ENCODE results near the gene MAP1B.
A peak's percentile ranks its signal among the peaks of the same experiment; 100 is the strongest.

Gene MAP1B

DNA sequence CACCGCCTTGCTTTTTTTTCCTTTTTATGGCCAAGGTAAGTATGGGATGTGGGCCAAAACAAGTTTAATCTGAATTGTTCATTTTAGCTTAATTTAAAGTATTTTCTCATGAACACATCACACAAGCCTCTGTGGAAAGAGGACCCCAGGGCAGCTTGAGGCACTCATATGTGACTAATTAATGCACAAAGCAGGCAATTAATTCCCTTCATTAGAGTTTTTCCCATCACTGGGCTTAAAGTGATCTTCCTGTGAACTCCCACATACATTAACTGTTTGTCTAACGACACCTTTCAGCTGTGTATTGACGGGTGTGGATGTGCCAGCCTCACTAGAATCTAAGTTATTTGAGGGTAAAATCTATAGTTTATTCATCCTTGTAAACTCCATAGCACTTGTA is 109.5 kb downstream of the MAP1B start:
- H3K9ac ChIP-seq (ENCODE audit: low read depth, low read length), result no peak overlapping the region
- no peak overlapping the region for H3K4me3 ChIP-seq (ENCODE audit: low read length)
- H3K36me3 ChIP-seq (ENCODE audit: insufficient read depth, low read length), result peaks cover 40% of the 10 kb centered on the region
- H3K27me3 ChIP-seq (ENCODE audit: control insufficient read depth, insufficient read depth, low read length), result no peaks in the 10 kb centered on the region
- H3K9me3 ChIP-seq (replicated peaks; ENCODE audit: low read length), result no peaks in the 10 kb centered on the region
- peaks cover 5% of the 10 kb centered on the region for H3K4me1 ChIP-seq (ENCODE audit: control insufficient read depth, insufficient read depth, low read length)
- no peak overlapping the region for H3K4me2 ChIP-seq (ENCODE audit: low read length)

DNA sequence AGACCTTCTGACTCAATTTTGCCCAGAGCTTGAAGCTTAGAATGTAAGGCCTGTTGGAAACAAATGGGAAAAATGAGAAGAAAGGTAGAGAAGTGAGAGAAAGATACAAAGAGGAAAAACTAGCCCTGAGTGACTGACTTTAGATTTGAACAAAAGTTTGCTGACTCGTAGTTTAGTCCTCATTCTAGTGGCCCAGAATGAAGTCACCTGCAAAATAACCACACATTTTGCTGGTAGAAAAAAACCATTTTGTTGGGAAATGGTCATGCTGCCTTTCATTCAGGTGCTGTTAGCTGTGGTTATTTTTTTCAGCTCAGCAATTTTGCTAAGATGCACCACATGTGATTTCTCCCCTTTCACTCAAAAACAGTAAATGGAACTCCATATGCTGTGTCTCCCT is 113.8 kb downstream of the MAP1B start:
- Histone ChIP-seq H3K4me1 (ENCODE audit: control insufficient read depth, insufficient read depth, low read length) (peaks cover 3% of the 10 kb centered on the region), H3K36me3 (ENCODE audit: insufficient read depth, low read length) (peaks cover 64% of the 10 kb centered on the region), H3K9ac (ENCODE audit: low read depth, low read length) (no peak overlapping the region), H3K27me3 (ENCODE audit: control insufficient read depth, insufficient read depth, low read length) (no peaks in the 10 kb centered on the region), H3K9me3 (replicated peaks; ENCODE audit: low read length) (no peaks in the 10 kb centered on the region), H3K4me2 (ENCODE audit: low read length) (no peak overlapping the region), H3K4me3 (ENCODE audit: low read length) (no peak overlapping the region)

DNA sequence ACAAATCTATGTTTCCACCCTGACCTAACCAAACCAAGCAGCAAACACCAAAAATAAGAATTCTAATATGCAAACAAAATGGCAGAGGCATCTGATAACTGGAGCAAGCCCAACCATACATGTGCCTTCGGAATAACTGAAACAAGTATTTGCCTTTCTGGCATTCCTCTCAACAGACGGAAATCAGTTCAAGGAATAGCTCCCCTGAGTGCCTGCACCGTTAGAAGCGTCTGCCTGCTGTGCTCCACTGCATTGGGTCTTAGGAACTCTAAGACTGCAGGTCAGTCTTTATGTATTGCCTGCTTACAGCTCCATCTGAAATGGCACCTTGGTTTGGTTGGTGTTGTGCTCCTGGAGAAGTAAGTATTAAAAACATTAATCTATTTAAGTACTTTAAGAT is 114.3 kb downstream of the MAP1B start:
- Histone ChIP-seq H3K27me3 (ENCODE audit: control insufficient read depth, insufficient read depth, low read length) (no peaks in the 10 kb centered on the region), H3K4me3 (ENCODE audit: low read length) (no peak overlapping the region), H3K4me1 (ENCODE audit: control insufficient read depth, insufficient read depth, low read length) (peaks cover 3% of the 10 kb centered on the region), H3K36me3 (ENCODE audit: insufficient read depth, low read length) (peaks cover 66% of the 10 kb centered on the region), H3K9me3 (replicated peaks; ENCODE audit: low read length) (no peaks in the 10 kb centered on the region), H3K9ac (ENCODE audit: low read depth, low read length) (no peak overlapping the region), H3K4me2 (ENCODE audit: low read length) (no peak overlapping the region)

DNA sequence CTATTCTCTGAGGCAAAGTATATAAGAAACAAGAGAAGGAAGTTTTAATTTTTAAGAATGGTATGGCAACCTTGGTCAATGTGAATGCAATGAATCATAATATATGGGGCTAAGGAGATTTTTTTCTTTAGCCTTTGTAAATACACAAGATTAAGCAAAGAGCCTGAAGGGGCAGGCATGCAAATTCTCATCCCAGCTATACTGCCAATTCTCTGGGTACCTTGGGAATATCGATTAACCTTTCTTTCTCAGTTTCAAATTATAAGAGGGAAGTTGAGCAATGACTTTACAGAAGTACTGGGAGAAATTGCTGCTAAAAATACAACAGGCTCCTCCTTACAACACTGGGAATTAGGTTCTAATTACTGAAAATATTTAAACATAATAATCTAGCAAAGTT is 115.2 kb downstream of the MAP1B start:
- Histone ChIP-seq H3K9me3 (replicated peaks; ENCODE audit: low read length) (no peaks in the 10 kb centered on the region), H3K9ac (ENCODE audit: low read depth, low read length) (no peak overlapping the region), H3K4me1 (ENCODE audit: control insufficient read depth, insufficient read depth, low read length) (peaks cover 3% of the 10 kb centered on the region), H3K4me2 (ENCODE audit: low read length) (no peak overlapping the region), H3K4me3 (ENCODE audit: low read length) (no peak overlapping the region), H3K36me3 (ENCODE audit: insufficient read depth, low read length) (peaks cover 67% of the 10 kb centered on the region), H3K27me3 (ENCODE audit: control insufficient read depth, insufficient read depth, low read length) (no peaks in the 10 kb centered on the region)

DNA sequence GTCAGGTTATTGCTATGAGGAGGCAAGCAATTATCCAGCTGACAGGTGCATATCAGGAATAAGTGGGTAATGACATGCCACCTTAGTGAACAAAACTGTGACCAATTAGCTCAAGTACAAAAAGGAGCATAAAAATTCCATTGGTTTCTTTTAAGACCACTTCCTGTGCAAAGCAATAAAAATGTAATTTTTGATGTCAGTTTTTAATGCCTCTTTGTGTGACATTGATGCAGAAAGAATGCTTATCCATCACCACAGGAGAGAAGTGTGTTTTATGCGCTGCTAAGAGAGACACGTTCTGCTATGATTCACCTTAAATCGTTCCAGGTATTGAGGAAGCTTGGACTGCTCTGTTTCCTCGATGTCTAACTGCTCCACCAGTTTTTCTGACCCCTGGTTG is 116.1 kb downstream of the MAP1B start:
- Histone ChIP-seq H3K4me3 (ENCODE audit: low read length) (no peak overlapping the region), H3K4me2 (ENCODE audit: low read length) (no peak overlapping the region), H3K4me1 (ENCODE audit: control insufficient read depth, insufficient read depth, low read length) (peaks cover 3% of the 10 kb centered on the region), H3K36me3 (ENCODE audit: insufficient read depth, low read length) (peaks cover 63% of the 10 kb centered on the region), H3K9me3 (replicated peaks; ENCODE audit: low read length) (no peaks in the 10 kb centered on the region), H3K27me3 (ENCODE audit: control insufficient read depth, insufficient read depth, low read length) (no peaks in the 10 kb centered on the region), H3K9ac (ENCODE audit: low read depth, low read length) (no peak overlapping the region)

DNA sequence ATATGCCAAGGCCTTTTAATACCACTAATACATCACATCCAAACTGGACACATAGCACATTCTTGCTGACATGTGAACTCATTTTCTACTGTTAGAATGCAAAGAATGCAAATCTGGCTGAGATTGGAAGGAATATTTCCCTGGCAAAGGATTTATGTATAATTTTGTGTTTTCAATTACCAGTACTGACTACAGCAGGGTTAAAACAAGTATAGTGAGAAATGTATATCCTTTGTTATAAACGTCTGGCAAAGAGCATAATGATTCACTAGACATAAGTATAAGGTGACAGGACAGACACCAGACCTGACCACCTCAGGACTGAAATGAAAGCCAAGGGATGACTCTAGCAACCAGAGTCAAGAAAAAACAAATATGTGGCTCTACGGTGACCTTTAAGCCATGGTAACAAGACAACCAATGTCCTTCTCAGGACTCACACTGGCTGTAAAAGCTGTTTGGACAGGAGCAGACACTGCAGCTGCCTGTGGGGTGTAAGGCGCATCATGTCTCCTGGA is 117.7 kb downstream of the MAP1B start:
- Histone ChIP-seq H3K27me3 (ENCODE audit: control insufficient read depth, insufficient read depth, low read length) (no peaks in the 10 kb centered on the region), H3K9me3 (replicated peaks; ENCODE audit: low read length) (no peaks in the 10 kb centered on the region), H3K9ac (ENCODE audit: low read depth, low read length) (no peak overlapping the region), H3K4me3 (ENCODE audit: low read length) (no peak overlapping the region), H3K4me2 (ENCODE audit: low read length) (no peak overlapping the region), H3K4me1 (ENCODE audit: control insufficient read depth, insufficient read depth, low read length) (peaks cover 3% of the 10 kb centered on the region), H3K36me3 (ENCODE audit: insufficient read depth, low read length) (peaks cover 54% of the 10 kb centered on the region)

DNA sequence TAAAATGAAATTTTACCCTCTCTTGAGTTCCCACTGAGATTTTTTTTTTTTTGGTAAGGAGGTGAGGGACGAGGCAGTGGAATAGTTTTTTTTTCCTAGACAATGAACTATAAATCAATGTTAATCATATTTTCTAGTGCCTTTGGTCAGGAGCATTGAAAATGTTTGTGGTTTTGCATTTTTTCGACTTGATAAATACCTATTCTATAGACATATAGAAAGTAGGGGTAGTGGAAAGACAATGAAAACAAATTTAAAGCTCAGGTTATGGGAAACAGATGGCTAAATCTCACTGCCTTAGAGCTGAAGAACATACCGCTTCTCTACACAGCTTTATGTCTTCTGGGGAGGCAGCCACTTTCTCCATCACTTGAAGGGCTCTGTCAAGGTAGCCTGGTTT is 118.5 kb downstream of the MAP1B start:
- peaks cover 49% of the 10 kb centered on the region for H3K36me3 ChIP-seq (ENCODE audit: insufficient read depth, low read length)
- H3K9me3 ChIP-seq (replicated peaks; ENCODE audit: low read length), result no peaks in the 10 kb centered on the region
- H3K4me3 ChIP-seq (ENCODE audit: low read length), result no peak overlapping the region
- H3K4me1 ChIP-seq (ENCODE audit: control insufficient read depth, insufficient read depth, low read length), result peaks cover 3% of the 10 kb centered on the region
- no peaks in the 10 kb centered on the region for H3K27me3 ChIP-seq (ENCODE audit: control insufficient read depth, insufficient read depth, low read length)
- no peak overlapping the region for H3K9ac ChIP-seq (ENCODE audit: low read depth, low read length)
- H3K4me2 ChIP-seq (ENCODE audit: low read length), result no peak overlapping the region

DNA sequence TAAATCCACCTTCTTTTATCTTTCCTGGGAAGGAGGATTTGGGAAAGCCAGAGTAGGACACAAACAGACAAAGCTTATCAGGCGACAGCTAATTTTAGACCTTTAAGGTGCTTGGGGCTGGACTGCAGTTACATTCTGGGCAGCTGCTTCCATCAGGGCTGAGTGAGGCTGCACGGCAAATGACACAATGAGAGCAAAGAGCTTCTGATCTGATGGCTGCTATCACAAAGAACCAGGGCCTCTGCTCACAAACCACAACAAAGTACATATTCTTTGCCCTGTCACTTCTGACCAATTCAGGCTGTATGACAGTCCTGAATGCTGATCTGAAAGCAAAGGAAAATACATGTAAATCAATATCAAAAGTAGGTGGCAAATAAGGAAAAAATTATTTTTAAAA is 119.7 kb downstream of the MAP1B start:
- Histone ChIP-seq H3K36me3 (ENCODE audit: insufficient read depth, low read length) (peaks cover 44% of the 10 kb centered on the region), H3K9me3 (replicated peaks; ENCODE audit: low read length) (no peaks in the 10 kb centered on the region), H3K4me3 (ENCODE audit: low read length) (no peak overlapping the region), H3K27me3 (ENCODE audit: control insufficient read depth, insufficient read depth, low read length) (no peaks in the 10 kb centered on the region), H3K4me1 (ENCODE audit: control insufficient read depth, insufficient read depth, low read length) (peaks cover 3% of the 10 kb centered on the region), H3K9ac (ENCODE audit: low read depth, low read length) (no peak overlapping the region), H3K4me2 (ENCODE audit: low read length) (no peak overlapping the region)

DNA sequence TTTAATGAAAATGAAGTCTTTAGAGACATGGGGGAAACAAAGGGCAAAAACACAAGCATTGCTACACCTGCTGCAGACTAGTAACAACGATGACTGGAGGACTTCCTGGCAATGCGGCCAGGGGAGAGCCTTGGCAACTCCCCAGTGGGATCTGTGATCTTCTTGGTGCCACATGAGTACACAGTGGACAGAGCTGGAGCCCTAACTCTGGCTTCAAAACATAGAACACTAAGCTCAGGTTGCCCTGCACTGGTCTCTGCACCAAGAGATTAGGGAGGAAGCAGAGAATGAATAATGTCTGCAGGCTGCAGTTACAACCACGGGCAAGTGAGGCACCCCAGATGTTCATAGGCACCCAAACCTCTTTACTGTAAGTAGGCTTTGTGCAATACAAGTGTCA is 121.7 kb downstream of the MAP1B start:
- Histone ChIP-seq H3K4me3 (ENCODE audit: low read length) (no peak overlapping the region), H3K4me2 (ENCODE audit: low read length) (no peak overlapping the region), H3K27me3 (ENCODE audit: control insufficient read depth, insufficient read depth, low read length) (no peaks in the 10 kb centered on the region), H3K4me1 (ENCODE audit: control insufficient read depth, insufficient read depth, low read length) (peaks cover 7% of the 10 kb centered on the region), H3K36me3 (ENCODE audit: insufficient read depth, low read length) (peaks cover 32% of the 10 kb centered on the region), H3K9me3 (replicated peaks; ENCODE audit: low read length) (no peaks in the 10 kb centered on the region), H3K9ac (ENCODE audit: low read depth, low read length) (no peak overlapping the region)

DNA sequence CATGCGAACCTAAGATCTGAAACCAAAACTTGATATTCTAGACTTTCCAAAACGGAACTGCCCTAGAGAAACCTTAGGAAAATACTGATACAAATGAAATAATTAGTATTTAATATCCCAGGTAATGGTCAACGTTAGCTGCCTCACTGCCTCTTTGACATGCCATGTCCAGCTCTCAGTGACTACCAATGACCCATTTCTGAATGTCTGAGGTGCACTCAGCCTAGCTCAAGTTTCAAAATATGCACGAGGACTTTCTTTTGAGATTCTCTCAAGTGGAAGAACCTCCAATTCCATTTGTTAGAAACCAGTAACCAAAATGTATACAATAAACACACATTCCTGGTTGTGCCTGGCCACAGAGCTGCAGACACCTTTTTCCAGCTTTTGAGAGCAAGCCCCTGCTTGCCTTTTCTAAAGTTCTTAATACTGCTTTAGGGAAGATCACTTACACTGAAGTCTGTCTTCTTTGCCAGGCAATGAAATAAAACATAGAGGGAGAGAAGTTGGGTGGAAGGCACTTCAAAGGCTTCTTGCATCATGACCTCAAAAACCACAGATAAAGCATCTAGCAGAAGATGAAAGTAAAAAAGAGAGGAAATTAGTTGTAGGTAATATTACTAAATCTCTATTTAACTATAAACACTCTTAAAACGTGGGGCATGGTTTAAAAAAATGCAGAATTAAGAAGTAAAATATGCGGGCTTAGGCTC is 124.9 kb downstream of the MAP1B start:
- Histone ChIP-seq H3K27me3 (ENCODE audit: control insufficient read depth, insufficient read depth, low read length) (no peaks in the 10 kb centered on the region), H3K4me1 (ENCODE audit: control insufficient read depth, insufficient read depth, low read length) (peaks cover 30% of the 10 kb centered on the region), H3K4me2 (ENCODE audit: low read length) (no peak overlapping the region), H3K9ac (ENCODE audit: low read depth, low read length) (no peak overlapping the region), H3K4me3 (ENCODE audit: low read length) (no peak overlapping the region), H3K36me3 (ENCODE audit: insufficient read depth, low read length) (peaks cover 19% of the 10 kb centered on the region), H3K9me3 (replicated peaks; ENCODE audit: low read length) (no peaks in the 10 kb centered on the region)

DNA sequence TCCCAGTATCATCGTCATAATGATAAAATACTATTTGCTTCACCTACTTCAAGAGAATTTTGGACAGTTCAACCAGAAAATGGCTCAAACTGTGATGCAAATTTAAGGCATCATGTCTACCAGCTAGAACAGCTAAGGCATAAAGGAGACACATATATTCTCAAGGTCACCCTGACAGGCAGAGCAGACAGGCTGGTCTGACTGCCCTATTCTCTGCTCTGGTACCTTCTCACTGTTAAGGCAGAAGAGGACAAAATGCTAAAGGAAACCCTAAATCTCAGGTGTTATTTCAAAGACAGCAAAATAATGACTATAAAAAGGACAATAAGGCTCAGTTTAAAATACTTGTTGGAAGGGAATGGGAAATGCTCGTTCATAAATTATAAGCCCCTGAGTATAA is 125.6 kb downstream of the MAP1B start:
- Histone ChIP-seq H3K4me2 (ENCODE audit: low read length) (no peak overlapping the region), H3K9me3 (replicated peaks; ENCODE audit: low read length) (no peaks in the 10 kb centered on the region), H3K36me3 (ENCODE audit: insufficient read depth, low read length) (peaks cover 15% of the 10 kb centered on the region), H3K27me3 (ENCODE audit: control insufficient read depth, insufficient read depth, low read length) (no peaks in the 10 kb centered on the region), H3K4me3 (ENCODE audit: low read length) (no peak overlapping the region), H3K9ac (ENCODE audit: low read depth, low read length) (no peak overlapping the region), H3K4me1 (ENCODE audit: control insufficient read depth, insufficient read depth, low read length) (peaks cover 30% of the 10 kb centered on the region)

DNA sequence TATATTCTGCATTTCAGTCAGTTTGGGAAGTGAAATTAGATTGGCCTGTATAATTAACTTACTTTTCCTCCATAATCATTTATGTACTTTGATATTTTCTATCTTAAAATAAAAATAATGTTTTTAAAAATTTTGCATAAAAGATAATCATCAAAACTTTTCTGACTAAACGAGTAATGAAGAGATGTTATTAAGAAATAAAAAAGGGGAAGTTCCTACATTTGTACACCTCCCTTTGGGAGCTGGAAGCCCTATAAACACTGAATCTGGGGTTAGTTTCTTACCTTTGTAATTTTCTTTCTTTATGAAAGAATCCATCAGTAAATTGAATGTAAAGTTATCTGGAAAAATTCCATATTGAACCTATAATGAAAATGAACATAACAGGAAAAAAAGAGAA is 126.6 kb downstream of the MAP1B start:
- peak overlapping the region; percentile 27 for H3K9ac ChIP-seq (ENCODE audit: low read depth, low read length)
- H3K27me3 ChIP-seq (ENCODE audit: control insufficient read depth, insufficient read depth, low read length), result no peaks in the 10 kb centered on the region

More for the DNA sequence above, 126.6 kb downstream of the MAP1B start:
- no peak overlapping the region for H3K4me2 ChIP-seq (ENCODE audit: low read length)
- H3K9me3 ChIP-seq (replicated peaks; ENCODE audit: low read length), result no peaks in the 10 kb centered on the region
- H3K36me3 ChIP-seq (ENCODE audit: insufficient read depth, low read length), result peaks cover 10% of the 10 kb centered on the region
- H3K4me3 ChIP-seq (ENCODE audit: low read length), result no peak overlapping the region
- H3K4me1 ChIP-seq (ENCODE audit: control insufficient read depth, insufficient read depth, low read length), result peaks cover 36% of the 10 kb centered on the region

Data from skeletal muscle satellite cell (primary cell).